GM19239 (cell line): ENCODE results near the gene C2CD3.
"Not testable (repeated sequence)": the region's sequence is repeated elsewhere in the genome, so short reads cannot be mapped to it uniquely, and the experiment has no call there.

ENCODE experiments used
- DNase-seq: peaks from one replicate; pipeline ENCODE4 v3.0.0; 2011; ENCODE audit warnings: low spot score; ENCODE audit not compliant: insufficient read length
- FAIRE-seq: peaks from 2 replicates; lab custom pipeline; 2011; peaks lifted over from hg19 to GRCh38; lab: Jason Lieb, UNC

C2CD3 gene

DNA sequence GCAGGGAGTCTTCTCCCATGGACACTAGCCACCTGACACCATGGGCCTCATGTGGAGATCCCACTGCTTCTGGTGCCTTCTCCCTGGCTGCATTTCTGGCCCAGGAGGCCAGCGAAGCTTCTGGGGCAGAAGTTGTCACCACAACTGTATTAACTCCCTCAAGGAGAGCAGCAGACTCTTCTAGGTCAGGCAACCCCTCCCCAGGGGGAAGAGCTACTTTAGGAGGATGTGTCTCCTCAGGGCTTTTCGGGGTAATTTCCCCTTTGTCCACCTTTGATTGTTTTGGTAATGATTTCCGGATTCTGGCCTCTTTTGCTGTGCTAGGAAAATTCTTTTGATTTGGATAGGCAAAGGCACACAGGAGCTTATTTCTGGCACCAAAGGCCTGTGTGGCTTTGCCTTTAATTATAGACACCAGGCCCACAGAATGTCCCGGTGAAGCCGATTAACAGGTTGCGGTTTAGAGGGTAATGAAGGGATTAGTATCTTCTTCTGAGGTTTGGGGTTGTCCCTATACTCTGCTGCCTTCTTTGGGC lies 179.3 kb downstream of the C2CD3 start:
- FAIRE-seq (peak; percentile 82), DNase-seq (no peak)

- no peak for DNase-seq
- FAIRE-seq: no peak
Observed at GRCh38 chr11:73990730-73991129, 180.1 kb downstream of the C2CD3 start.

DNA sequence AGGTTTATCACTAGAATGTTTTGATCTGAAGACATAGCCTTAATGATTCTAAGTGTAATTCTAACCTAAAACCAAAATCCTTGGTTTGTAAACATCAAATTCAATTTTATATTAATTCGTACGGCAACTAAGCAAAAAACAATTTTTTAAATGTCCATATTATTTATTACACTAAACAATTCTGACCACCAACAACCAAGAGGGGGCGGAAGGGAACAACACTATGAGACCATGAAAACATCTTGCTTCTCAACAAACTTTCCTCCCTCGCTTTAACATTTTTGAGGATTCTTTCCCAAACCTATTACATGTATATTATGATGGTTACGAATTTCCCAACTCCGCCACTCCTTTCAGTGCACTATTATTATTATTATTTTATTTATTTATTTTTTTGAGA lies 181.6 kb downstream of the C2CD3 start:
- DNase-seq (no peak), FAIRE-seq (no peak)

DNA sequence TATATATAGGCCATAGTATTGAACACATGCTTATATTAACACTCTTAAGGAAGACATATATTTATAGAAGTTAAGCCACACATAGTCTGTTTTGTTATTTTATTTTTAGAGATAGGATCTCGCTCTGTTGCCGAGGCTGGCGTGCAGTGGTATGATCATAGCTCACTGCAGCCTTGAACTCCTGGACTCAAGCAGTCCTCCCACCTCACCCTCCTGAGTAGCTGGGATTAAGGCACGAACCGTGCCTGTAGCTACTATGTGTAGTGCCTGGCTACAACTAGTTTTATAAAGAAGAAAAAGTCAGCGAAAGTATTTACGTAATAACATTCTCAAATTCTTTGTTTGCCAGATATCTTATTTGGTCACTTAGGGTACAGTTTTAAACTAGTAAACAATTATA lies 182.6 kb downstream of the C2CD3 start:
- no peak for FAIRE-seq
- DNase-seq: no peak

- not testable (repeated sequence) for FAIRE-seq, DNase-seq
Observed at GRCh38 chr11:73985661-73986060, 185.1 kb downstream of the C2CD3 start.

DNA sequence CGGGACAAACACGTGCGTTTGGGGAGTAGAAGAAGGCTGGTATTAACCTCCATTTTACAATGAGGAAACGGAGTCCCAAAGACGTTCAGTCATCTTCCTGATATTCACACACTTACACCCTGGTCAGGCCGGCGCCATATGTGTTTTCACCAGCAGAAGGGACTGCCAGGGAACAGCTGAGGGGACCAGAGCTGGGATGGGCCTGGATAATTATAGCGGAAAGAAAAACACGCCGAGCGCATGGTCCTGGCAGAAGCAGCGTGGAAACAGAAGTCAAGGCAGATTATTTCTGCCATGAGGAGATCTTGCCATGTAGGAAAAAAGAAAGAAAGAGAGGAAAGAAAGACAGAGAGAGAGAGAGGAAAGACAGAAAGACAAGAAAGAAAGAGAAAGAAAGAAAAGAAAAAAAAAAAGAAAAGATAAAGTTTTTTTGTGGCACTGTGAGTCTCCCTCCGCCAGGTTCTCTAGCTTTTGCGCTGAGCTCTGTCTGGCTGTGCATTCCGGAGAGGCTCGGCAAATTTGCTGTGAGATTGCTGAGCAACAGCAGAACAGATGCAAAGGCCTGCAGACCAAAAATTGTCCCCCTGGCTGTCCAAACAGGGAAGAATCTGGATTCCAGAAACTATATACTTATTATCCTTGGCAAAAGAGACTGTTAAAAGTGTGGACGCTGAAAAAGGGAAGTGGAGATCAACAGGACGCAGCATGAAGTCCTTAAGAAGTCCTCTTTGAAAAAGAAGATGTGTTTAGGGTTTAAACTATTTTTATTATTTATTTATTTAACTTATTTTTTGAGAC lies 186.9 kb downstream of the C2CD3 start:
- DNase-seq (no peak), FAIRE-seq (no peak)

- DNase-seq (peak; percentile 79), FAIRE-seq (peak; percentile 78)
Observed at GRCh38 chr11:73982990-73983740, 187.6 kb downstream of the C2CD3 start.

DNA sequence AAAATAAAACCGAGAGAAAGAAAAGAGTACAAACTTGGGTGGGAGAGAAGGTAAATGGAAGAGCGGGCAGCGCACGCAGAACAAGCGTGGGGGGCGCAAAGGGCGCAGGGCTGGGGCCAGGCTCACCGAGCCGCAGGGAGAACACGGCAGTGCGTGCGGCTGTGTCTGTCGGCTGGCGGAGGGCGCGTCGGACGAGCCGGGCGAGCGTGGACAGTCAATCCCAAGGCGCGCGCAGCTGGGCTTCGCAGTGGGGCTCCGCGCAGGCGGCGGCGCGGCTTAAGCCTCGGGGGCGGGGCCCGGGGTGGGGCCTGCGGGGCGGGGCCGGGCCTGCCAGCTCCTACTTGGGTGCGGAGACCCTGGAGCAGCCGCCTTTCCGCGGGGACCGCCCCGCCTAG lies 188.2 kb downstream of the C2CD3 start, which contains the start of gene UCP2:
TSS of gene UCP2 (minus strand) at position 249 of the 395 bp plus-strand sequence. CDS start 4,465 bp downstream, outside the sequence.
- FAIRE-seq (no peak), DNase-seq (no peak)

GRCh38 chr11:73981051-73981805 lies 189.6 kb downstream of the C2CD3 start:
- DNase-seq (no peak), FAIRE-seq (peak; percentile 40)

DNA sequence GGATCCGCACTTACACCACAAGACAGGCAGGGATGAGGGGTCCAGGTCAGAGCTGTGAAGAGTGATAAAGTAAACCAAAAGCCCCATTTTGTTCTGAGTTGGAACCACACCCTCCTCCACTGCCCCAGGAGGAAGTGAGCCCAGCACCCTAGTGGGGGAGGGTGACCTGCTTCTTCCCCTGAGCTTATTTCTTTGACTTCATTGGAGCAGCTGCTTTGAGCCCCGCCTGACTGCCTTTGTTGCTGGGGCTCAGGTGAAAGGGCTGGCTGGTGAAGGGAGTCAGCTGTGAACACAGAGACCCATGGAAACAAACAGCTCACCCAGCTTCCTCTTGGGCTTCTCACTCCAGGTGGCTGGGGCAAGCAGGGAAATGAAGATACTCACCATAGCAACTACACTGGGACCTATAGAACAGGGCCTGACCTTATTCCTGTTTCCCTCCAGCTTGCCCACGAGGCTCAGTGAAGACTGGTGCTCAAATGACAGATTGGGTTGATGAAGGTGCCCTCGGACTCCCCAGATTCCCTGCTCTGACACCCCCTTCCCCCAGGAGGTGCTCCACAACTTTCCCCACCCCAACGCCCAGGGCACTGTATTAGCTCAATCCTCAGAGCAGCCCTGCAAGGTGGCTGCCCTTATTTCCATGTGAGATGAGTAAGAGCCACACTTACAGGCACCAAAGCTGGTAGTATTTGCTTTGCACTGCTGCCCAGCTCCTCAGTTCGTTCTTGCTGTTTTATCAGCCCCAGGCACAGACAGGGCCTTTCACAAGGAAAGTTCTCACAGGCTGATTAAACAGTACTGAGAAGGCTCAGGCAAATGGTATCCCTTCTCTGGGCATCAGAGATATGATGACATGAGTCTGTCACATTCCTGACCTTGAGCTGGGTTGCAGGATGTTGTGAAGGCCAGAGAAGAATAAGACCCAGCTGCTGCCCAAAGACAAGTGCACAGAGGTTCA lies 190.5 kb downstream of the C2CD3 start:
- FAIRE-seq: peak; percentile 83
- peak; percentile 81 for DNase-seq

DNA sequence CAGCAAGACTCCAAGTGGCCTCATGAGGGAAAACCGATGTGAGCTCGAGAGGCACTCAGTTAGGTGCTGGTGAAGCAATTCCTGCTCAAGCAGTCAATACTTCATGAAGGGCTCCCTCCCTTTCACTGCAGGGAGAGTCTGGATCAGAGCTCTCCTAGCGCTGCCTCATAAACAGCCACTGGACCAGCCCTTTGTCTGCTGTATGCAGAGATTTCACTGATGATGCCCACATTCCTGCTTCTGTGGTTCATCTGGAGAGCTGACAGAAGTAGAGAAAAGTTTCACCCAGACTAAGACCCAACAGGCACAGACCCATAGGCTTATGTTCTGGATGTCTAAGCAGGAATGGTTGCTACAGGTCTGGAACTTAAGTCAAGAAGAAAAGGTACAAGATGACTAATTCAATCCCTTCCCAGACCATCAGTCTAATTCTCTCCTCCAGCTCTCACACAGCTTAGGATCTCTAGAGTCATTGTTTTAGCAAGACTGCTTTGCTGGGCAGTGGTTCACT lies 192.2 kb downstream of the C2CD3 start:
- FAIRE-seq (no peak), DNase-seq (no peak)

GRCh38 chr11:73977856-73978519 lies 192.8 kb downstream of the C2CD3 start:
- DNase-seq (no peak), FAIRE-seq (no peak)

DNA sequence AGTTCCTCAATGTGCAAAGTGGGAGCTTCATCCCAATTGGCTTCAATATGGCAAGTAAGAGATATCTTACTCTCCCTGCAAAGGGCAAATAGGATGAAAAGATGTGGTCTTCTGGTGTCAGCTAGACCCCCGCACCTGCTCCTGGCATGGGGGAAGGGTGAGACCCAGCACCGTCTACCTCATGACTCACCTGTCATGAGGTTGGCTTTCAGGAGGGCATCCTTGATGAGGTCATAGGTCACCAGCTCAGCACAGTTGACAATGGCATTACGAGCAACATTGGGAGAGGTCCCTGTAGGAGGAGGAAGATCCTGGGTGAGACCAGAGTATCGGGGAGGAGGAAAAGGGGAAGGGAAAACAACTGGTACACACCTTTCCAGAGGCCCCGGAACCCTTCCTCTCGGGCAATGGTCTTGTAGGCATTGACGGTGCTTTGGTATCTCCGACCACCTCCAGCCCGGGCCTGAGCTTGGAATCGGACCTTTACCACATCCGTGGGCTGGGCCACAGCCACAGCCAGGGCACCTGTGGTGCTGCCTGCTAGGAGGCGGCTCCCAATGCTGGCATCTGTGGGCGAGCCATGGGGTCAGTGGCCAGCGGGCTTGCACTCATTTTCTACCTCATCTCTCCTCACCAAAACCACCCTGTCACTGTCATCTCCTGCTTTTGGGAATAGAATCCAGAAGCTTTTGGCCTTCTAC lies 194.2 kb downstream of the C2CD3 start:
- DNase-seq (no peak), FAIRE-seq (no peak)

GRCh38 chr11:73975479-73975757 lies 195.4 kb downstream of the C2CD3 start:
- no peak for FAIRE-seq
- no peak for DNase-seq

DNA sequence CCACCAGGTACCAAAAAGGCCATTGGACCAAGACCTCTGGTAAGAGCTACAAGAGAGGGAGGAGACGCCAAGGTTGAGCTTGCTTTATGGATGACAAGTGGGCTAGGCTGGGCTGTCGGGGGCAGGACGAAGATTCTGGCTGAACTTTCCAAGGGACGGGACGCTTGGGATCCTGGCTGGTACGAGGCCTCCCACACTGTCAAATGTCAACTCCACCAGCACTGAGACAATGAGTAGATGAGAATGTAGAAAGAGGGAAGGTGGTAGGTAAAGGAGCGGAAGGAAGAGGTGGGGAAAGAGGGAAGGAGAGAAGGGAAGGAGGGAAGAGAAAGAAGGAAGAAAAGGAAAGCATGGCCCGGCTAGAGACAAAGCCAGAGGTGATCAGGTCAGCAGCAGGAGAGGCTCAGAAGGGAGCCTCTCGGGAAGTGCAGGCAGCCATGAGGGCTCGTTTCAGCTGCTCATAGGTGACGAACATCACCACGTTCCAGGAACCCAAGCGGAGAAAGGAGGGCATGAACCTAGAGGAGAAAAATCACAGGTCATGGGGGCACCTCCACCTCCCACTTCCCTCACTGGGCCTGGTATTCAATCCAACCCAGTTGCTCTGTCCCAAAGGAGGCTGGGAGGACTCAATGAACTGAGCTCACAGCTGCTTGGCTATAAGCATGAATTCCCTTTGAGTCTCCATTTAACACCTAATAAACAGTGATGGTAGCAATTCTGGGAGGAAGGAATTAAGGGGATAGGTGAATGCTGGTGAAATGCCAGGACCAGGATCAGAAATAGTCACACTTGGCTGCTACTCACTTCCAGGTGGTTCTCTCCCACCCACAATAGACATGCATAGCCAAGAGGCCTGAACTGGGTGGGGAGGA lies 196.0 kb downstream of the C2CD3 start:
- no peak for DNase-seq
- FAIRE-seq: no peak

- FAIRE-seq (no peak), DNase-seq (no peak)
Observed at GRCh38 chr11:73972620-73973449, 198.0 kb downstream of the C2CD3 start.
